SH-SY5Y (cell line): ENCODE results near the gene TFF2.

Experiments used
- GATA2 ChIP-seq: IDR thresholded peaks from 2 replicates; pipeline ENCODE4 v1.6.1; 2011; ENCODE audit warnings: mild to moderate bottlenecking, low read depth, low read length
- GATA3 ChIP-seq: IDR thresholded peaks from 2 replicates; pipeline ENCODE4 v1.6.1; 2011; ENCODE audit warnings: low read depth, mild to moderate bottlenecking, low read length, moderate library complexity

The TFF2 gene

DNA sequence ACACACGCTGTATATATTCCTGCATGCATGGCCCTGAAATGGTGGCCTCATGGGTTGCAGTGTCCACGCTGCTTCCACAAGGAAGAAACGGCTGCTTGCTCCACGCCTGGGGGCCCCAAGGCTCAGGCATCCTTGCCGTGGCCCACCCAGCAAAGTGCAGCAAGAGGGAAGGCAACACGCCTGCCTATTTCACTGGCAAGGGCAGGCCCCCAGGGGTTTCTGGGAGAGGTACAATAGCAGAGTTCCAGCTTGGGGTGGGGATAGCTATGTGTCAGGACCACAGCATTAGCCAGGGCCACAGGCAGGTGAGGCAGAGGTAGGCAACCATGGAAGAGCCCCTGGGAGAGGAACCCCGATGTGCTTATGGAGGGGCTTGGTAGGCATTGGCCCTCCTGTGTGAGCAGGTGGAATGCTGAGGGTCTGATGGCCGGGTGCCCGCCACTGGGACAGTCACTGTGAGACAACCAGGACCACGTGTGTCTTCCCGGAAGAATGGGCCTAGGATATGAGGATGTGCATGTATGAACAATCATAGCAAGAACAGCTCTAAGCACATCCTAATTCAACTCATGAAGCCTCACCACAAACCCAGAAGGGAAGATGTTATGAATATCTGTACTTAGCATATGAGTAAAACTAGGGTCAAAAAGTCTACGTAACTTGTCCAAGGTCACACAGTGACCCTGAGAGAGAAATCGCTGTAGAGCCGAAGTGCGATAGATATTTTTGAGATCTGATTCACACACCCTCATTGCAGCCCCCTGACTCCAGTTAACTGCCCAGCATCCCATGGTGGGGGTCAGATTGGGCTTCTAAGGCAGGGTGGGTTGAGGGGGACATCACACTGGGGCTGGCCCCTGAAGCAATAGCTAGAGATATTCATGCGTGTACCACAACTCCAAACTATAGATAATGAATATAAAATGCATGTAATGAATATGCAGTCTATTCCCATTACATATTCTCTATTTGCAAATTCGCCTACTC is 11.8 kb downstream of the TFF2 start:
- no peak for TF ChIP-seq GATA2
- no peak for TF ChIP-seq GATA3

DNA sequence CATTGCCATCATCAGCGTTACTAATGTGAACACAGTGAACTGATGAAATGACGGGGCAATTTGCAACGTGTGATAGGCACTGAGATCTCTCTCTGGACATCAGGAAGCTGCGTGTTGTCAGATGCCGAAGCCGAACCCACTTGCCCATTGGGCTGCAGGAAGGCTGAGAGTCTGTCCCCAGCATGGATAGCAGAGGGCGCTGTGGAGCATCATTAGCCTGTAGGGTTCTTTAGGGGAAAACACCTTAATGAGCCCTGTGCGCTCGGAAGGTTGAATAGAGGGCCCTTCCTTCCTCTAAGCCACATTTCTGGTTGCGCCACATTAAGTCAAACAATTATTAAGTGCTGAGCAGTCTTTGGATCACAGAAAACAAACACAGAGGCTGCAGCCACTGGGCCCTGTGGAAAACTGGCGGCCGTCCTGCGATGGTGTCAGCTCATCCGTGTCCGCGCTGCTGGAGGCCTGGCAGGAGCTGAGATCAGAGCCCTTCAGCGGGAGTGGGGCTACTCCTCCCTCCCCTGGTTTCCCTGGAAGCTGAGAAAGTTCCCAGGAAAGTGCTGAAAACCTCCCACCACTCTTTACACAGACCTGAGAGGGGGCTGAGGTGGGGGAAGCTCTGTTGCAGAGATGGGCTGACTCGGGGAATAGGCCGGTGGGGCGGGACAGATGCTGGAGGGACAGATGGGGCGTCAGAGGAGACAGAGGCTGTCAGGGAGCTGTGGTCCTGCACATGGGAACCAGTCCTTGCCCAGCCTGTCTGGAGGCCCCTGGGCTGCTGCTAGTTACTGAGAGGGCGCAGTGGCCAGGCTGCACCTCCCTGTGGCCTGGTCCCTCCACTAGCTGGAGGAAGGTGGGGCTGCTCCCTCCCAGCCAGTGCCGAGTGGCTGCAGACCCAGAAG is 12.7 kb downstream of the TFF2 start:
- no peak for TF ChIP-seq GATA2
- no peak for TF ChIP-seq GATA3

DNA sequence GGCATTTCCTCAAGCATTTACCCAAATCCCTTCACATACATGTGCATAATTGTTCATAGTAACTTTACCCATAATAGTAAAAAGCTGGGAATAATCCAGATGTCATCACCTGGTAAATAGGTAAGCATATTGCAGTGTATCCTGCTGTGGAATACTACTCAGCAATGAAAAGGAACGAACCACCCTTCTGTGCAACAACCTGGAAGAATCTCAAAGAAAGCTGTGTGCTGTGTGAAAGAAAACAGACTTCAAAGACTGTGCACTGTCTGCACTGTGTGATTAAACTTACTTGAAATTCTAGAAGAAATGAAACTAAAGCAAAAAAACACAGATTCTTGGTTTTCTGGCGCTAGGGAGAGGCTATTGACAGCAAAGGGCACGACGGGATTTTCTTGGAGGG is 13.5 kb downstream of the TFF2 start:
- no peak for TF ChIP-seq GATA2
- TF ChIP-seq GATA3, result no peak

DNA sequence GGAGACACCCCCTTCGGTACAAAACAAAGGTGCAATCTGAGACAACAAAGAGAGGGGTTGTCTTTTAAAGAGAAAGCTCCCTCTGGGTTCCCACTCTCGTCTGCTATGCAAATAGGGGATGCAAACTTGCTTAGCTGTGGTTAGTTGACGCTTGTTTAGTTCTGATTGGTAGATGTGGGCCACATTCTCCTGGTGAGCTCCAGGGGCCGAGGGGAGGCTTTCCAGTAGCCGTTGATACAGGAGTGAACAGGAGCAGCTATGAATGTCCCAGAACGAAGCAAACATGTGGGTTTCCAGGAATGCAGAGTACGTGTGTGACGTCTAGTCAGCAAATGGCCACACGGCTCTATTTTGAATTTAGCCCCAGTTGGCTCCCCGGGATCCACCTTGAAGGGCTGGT is 14.7 kb downstream of the TFF2 start:
- no peak for TF ChIP-seq GATA2
- TF ChIP-seq GATA3, result no peak

DNA sequence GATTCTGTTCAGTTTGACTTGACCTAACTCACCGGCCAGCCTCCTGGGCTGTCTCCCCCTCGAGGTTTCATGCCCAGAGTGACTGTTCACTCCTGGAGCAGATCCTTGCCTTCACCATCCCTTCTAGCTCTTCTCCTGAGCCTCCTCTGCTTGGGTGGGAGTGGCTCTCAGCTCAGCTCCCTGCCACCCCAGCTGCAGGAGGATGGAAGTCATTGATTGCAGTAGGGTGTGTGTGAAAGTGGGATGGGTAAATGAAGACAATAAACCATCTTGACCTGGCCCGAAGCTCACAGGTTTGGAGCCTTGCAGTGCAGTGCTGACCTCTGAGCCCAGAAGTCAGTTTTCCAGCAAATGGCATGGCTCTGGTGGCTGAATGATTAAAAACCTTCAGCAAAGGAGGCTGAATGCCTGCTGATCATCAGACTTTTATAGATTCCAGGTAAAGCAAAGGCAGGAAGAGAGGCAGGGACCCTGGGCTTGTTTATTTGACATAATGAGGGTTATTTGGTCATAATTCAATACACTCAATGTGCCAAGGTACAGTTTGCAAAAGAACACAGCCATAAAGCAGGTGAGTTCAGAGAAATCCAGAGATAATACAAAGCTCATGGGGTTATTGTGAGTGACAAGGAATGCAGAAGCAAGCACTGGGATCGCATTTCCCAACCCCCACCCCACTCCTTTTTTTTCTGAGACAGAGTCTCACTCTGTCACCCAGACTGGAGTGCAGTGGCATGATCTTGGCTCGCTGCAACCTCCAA is 18.1 kb downstream of the TFF2 start:
- TF ChIP-seq GATA2, result no peak
- no peak for TF ChIP-seq GATA3

DNA sequence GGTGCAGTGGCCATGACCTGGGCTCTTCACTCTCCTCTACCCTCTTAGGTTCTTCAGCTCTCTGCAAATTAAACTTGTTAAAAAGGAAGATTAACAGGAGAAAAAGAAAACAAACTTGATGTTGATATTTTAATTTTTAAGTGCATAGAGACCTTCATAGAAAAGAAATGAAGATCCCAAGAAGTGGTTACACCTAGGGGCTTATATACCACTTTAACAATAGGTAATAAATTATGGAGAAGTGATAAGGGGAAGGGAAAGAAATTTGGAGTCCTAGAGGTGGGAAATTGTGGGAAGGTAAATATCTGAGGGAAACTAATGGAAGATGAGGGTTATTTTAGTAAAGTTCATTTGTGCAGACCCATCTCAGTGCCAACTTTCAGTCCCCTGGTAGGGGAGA is 19.1 kb downstream of the TFF2 start:
- TF ChIP-seq GATA3, result no peak
- TF ChIP-seq GATA2, result no peak

DNA sequence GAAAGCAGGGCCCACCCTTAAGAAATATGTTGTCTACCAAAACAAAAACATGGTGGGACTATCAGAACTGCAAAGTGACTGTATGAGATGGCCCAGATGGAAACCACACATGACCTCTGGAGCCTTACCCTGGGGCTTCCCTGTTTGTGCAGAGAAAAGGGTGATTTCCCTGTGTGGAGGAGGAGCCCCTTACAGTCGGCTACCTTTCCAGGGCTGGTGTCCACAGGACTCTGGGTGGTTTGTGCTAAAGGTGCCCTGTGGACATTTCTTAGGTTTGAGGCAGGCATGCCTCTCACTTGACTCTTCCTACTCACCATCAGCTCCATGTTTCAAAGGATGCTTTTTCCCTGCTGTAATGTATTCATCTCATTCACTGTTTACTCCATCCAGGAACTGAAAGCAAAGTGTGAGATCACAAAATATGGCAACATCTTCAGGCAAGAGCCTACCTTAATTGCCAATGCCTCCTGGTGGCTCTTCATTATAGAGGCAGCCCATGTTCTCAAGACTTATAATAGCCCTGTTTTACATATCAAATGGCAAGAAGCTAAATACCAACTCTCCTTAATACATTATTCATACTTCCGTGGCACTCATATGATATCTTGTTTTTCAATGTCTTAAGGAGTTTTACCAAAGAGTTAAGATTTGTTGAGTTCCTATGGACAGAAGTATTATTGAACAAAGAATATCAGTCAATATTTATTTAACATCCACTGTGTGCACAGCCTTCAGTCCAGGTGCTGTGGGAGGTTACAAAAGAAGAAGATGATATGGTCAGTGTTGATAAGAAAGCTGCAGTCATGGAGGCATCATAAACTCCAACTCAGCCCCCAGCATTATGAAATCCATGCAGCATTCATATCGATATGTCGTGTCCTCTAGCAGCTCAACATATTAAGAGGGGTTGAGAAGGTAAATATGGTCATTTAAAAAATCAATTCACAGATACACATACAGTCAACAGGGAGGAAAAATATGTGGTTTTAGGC is 20.1 kb downstream of the TFF2 start:
- TF ChIP-seq GATA3, result no peak
- TF ChIP-seq GATA2, result no peak

DNA sequence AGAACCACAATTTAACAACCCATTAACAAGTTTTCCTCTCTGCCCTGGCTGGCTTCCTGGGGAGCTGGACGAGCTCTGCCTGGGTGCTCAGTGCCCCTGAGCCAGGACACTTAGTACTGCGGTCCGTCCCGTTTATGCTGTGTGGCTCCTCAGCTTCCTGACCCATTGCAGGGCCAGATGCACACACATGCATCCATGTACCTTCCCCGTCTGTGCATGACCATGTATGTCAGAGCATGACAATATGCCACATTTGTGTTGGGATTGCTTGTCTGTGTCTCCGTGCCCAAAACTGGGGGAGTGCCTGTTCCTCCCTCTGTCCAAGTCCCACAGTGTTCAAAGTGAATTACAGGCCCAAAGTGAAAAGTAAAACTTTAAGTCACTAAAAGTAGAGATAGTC is 25.9 kb downstream of the TFF2 start:
- no peak for TF ChIP-seq GATA2
- no peak for TF ChIP-seq GATA3

DNA sequence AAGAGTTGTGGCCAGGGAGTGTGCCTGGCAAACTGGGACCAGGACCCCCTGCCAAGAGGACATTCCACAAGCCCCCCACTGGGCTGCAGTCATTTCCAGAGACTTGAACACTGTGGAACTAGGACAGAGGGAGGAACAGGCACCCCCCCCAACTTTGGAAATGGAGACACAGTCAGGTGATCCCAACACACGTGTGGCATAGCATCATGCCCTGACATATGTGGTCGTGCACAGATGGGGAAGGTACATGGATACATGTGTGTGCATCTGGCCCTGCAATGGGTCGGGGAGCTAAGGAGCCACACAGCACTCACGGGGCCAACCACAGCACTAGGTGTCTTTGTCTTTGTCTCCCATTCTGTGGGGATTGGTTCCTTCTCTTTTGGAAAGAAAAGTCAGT is 28.9 kb downstream of the TFF2 start:
- TF ChIP-seq GATA2 (no peak), GATA3 (no peak)

DNA sequence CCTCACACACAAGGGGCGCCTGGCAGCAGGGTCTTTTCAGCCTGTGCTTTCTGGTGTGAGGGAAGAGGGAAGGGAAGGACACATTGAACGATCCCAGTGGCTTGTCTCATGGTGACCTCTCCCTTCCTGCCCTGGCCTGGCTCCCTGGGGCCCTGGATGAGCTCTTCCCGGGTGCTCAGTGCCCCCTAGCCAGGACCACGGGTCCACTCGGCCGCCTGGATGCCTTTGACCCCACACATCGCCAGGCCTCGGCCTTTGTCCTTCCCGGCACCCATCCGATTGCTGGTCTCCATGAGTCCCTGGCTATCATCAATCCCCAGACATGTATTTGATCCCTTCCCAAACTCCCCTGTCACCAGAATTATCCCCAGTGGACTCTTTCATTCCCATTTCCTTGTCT is 29.6 kb downstream of the TFF2 start:
- TF ChIP-seq GATA3, result no peak
- no peak for TF ChIP-seq GATA2

DNA sequence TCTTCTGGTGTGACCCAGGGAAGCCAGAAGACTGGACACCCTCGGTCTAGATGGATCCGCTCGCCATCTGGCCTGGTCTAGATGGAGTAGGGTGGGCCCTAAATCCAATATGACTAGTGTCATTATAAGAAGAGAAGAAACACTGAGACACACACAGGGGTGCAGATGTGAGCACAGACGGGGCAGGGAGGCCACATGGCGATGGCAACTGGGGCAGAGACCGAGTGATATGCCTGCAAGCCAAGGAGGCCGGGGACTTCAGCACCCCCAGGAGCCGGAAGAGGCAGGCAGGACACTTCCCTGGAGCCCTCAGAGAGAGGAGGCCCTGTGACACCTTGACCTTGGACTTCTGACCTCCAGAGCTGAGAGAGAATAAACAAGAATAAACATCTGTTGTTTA is 30.0 kb downstream of the TFF2 start:
- TF ChIP-seq GATA2 (no peak), GATA3 (no peak)

DNA sequence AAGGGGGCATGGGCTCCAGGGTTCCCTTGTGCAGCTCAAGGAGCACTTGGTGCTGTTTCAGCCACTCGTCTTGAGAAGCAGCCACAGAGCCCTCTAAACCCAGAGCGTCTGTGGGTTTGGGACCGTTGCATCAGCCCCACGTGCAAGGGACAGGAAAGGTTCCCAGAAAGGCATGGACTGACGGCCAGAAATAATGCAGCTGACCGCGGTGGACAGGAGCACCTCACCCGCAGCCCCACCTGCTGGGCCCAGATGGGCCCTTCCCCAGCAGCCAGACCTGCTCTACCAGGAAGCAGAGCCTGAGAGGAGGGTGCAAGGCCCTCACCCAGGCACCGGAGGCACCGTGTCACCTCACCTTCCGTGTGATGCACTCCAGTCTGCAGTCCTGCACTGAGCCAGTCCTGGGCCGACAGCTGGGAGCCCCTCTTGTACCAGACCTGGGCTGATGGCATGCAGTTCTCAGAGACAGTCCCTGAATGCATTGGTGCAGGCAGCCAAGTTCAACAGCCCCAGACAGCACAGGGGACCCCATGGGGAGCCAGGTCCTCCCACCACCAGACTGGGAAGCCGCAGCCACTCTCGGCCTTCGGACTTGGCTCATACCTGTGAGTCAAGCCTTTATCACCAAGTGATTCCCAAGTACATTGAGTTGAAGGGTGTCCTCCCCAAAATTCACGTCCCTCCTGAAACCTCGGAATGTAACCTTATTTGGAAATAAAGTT is 30.8 kb downstream of the TFF2 start:
- TF ChIP-seq GATA3 (no peak), GATA2 (no peak)

DNA sequence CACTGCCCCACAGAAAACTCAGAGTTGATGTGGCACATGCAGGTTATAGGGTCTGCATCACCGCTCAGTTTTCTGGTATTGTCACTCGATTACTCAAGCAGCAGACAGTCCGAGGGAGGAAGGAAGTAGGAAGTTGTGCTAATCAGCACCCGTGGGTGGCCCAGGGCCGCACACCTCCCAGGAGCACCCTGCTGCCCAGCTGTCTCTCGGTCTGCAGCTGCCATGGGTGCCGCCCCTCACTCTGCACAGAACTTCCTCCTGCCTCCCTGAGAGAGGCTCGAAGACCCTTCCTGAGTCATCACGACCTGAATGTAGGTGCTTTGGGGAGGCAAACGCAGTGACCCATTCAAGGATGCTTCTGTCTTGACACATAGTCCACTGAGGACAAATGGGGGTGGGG is 31.4 kb downstream of the TFF2 start:
- no peak for TF ChIP-seq GATA2
- TF ChIP-seq GATA3, result no peak
